GM21381 (cell line): ENCODE results near the gene RAVER1.

ENCODE experiments used
- ATAC-seq: cut with Tn5 transposase; IDR thresholded peaks from one replicate; pipeline ENCODE4 v1.9.1; 2021; ENCODE audit warnings: mild to moderate bottlenecking, moderate library complexity; ENCODE audit not compliant: unreplicated experiment

The RAVER1 gene

DNA sequence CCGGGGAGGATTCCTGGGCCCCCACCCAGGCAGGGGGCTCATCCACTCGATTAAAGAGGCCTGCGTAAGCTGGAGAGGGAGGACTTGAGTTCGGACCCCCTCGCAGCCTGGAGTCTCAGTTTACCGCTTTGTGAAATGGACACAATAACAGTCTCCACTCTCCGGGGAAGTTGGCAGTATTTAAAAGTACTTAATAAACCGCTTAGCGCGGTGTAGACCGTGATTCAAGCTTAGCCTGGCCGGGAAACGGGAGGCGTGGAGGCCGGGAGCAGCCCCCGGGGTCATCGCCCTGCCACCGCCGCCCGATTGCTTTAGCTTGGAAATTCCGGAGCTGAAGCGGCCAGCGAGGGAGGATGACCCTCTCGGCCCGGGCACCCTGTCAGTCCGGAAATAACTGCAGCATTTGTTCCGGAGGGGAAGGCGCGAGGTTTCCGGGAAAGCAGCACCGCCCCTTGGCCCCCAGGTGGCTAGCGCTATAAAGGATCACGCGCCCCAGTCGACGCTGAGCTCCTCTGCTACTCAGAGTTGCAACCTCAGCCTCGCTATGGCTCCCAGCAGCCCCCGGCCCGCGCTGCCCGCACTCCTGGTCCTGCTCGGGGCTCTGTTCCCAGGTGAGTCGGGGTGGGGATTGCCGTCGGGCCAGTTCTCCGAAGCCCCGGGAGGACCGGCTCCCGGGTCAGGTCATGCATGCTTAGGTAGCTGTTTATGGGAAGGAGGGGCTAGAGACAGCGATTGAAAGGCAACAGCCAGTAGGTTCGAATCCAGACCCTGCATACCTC lies 62.5 kb downstream of the RAVER1 start, which contains the start of gene ICAM1:
Gene ICAM1, plus strand, starts transcription at position 505 of the 779 bp plus-strand sequence. Its CDS starts 40 bp downstream, at position 545.
- ATAC-seq, result peak; percentile 44

DNA sequence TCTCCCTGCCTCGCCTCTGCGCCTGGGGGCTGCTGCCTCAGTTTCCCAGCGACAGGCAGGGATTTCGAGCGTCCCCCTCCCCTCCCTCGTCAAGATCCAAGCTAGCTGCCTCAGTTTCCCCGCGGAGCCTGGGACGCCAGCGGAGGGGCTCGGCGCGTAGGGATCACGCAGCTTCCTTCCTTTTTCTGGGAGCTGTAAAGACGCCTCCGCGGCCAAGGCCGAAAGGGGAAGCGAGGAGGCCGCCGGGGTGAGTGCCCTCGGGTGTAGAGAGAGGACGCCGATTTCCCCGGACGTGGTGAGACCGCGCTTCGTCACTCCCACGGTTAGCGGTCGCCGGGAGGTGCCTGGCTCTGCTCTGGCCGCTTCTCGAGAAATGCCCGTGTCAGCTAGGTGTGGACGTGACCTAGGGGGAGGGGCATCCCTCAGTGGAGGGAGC lies 63.1 kb downstream of the RAVER1 start:
- peak; percentile 43 for ATAC-seq

DNA sequence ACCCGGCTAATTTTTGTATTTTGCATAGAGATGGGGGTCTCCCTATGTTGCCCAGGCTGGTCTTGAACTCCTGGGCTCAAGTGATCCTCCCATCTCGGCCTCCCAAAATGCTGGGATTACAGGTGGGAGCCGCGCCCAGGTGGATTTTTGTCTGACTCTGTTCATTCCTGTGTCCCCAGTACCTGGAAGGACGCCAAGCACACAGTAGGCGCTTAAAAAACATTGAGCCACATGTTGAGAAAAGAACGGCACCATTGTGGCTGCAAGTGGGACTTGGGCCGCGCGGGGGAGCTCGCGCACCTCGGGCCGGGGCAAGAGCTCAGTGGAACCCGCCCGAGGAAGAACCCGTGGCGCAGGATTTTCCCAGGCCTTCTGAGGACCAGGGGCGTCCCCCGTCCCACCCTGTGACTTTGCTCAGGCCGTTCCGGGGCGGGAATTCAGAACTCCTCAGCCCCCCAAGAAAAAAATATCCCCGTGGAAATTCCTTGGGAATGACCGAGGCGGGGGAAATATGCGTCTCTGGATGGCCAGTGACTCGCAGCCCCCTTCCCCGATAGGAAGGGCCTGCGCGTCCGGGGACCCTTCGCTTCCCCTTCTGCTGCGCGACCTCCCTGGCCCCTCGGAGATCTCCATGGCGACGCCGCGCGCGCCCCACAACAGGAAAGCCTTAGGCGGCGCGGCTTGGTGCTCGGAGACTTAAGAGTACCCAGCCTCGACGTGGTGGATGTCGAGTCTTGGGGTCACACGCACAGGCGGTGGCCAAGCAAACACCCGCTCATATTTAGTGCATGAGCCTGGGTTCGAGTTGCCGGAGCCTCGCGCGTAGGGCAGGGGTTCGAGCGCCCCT lies 63.8 kb downstream of the RAVER1 start:
- peak; percentile 41 for ATAC-seq

DNA sequence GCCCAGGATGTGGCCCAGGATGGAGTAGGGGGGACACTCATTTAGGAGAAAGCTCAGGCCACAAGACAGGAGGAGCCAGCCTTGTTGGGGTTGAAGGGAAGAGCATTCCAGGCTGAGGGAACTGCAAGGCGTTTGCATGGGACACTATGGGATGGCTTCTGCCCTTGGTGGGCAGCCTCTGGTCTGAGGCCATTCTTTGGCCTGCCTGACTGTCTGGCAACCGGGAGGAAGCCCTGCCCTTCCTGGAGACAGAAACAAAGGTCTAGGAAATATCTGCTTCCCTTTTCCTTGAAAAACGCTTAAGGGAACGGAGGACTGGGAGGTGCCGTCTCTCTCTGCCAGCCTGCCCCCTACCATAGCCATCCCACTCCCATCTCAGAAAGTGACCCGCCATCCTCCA lies 65.3 kb downstream of the RAVER1 start:
- ATAC-seq, result no peak

- no peak for ATAC-seq
Observed at GRCh38 chr19:10266706-10267105, 66.6 kb downstream of the RAVER1 start.
